WERI-Rb-1 (cell line): ENCODE measurements around the gene ACTN1.

Experiments used
- DNase-seq: peaks from one replicate; pipeline ENCODE4 v3.0.0-alpha.2; 2020
- H3K27ac ChIP-seq: fragments of 250-450 bp; sonication (Bioruptor Pico); 2 replicates; pipeline ENCODE4 v1.5.1; 2020; ENCODE audit warnings: mild to moderate bottlenecking, moderate library complexity
- H3K27me3 ChIP-seq: fragments of 250-450 bp; sonication (Bioruptor Pico); 2 replicates; pipeline ENCODE4 v1.5.1; 2021; ENCODE audit warnings: mild to moderate bottlenecking, low read depth, moderate library complexity; ENCODE audit not compliant: insufficient read depth, severe bottlenecking
- H3K36me3 ChIP-seq: fragments of 250-450 bp; sonication (Bioruptor Pico); 2 replicates; pipeline ENCODE4 v1.5.1; 2020; ENCODE audit warnings: mild to moderate bottlenecking, moderate library complexity
- H3K4me3 ChIP-seq: 2 replicates; pipeline ENCODE4 v1.5.1; 2011; ENCODE audit warnings: low read depth, mild to moderate bottlenecking, control low read depth, low read length
- H3K9me3 ChIP-seq: fragments of 250-450 bp; sonication (Bioruptor Pico); 2 replicates; pipeline ENCODE4 v1.5.1; 2021; ENCODE audit warnings: mild to moderate bottlenecking, moderate library complexity; ENCODE audit not compliant: severe bottlenecking
- CTCF ChIP-seq: IDR thresholded peaks from 2 replicates; pipeline ENCODE4 v1.5.1; 2011; ENCODE audit warnings: low read depth, mild to moderate bottlenecking, control low read depth, inconsistent platforms, low read length

The ACTN1 gene

DNA sequence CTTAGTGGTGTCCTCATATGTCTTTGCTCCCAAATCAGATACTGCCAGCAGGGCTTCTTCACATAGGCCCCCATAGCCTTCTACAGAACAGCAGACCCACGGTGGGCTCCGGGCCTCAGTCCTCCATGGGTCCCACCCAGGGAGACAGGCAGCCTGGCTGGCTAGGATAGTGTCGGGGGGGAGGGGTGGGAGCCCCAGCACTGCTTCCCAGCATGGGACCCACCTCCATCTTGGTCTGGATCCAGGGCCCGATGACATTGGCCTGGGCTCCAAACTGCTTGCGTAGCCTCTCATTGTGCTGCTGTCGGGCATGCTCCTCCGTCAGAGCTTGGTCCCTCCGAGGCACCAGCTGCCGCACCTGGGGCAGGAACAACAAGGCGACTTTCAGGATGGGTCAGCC lies 96.9 kb downstream of the ACTN1 start:
- TF ChIP-seq CTCF: no peak
- Histone ChIP-seq H3K4me3 (no peak overlapping the region), H3K36me3 (peaks cover 7% of the 10 kb centered on the region), H3K27ac (no peak overlapping the region), H3K9me3 (no peaks in the 10 kb centered on the region), H3K27me3 (no peaks in the 10 kb centered on the region)
- no peak for DNase-seq

GRCh38 chr14:68881396-68881795 lies 97.7 kb downstream of the ACTN1 start:
- no peak overlapping the region for H3K27ac ChIP-seq
- TF ChIP-seq CTCF: no peak
- no peaks in the 10 kb centered on the region for H3K9me3 ChIP-seq
- H3K27me3 ChIP-seq: no peaks in the 10 kb centered on the region
- H3K4me3 ChIP-seq: no peak overlapping the region
- DNase-seq: no peak
- peaks cover 7% of the 10 kb centered on the region for H3K36me3 ChIP-seq

- H3K9me3 ChIP-seq: no peaks in the 10 kb centered on the region
- no peak for TF ChIP-seq CTCF
- no peak overlapping the region for H3K4me3 ChIP-seq
- H3K27me3 ChIP-seq: no peaks in the 10 kb centered on the region
- H3K36me3 ChIP-seq: peaks cover 7% of the 10 kb centered on the region
- H3K27ac ChIP-seq: no peak overlapping the region
- no peak for DNase-seq
Observed at GRCh38 chr14:68880581-68881105, 98.5 kb downstream of the ACTN1 start.

DNA sequence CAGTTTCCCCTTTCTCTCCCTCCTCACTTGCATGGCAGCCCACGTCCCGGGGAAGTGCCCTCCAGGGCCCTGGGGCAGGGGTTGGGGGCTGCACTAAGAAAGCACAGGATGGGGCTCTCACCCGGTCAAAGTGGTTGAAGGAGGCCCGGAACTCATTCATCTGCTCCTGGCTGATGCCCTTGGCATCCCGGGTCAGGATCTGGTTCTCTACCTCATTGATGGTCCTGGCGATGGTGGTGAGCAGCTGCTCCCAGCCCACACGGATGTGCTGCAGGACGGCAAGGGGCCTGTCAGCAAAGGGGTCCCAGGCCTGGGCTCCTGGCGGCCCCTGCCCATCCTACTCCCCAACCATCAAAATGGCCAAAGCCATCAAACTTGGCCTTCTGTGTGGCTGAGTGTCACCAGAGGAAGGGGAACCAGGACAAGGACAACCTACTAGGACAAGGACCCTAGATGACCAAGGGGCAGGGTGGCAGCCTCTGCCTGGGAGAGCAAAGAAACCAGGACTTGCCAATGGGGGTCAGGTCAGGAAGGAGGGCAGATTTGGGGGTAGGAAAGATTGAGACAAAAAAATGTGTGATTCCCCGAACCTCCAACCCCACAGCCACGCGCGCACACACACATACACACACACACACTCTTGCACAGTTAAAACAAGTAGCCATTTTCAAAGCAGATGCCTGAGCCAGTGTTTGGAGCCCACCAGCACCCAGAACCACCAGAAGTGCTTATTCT lies 99.1 kb downstream of the ACTN1 start:
- Histone ChIP-seq H3K27me3 (no peaks in the 10 kb centered on the region), H3K9me3 (no peaks in the 10 kb centered on the region), H3K36me3 (peaks cover 7% of the 10 kb centered on the region), H3K27ac (no peak overlapping the region), H3K4me3 (no peak overlapping the region)
- no peak for DNase-seq
- no peak for TF ChIP-seq CTCF

DNA sequence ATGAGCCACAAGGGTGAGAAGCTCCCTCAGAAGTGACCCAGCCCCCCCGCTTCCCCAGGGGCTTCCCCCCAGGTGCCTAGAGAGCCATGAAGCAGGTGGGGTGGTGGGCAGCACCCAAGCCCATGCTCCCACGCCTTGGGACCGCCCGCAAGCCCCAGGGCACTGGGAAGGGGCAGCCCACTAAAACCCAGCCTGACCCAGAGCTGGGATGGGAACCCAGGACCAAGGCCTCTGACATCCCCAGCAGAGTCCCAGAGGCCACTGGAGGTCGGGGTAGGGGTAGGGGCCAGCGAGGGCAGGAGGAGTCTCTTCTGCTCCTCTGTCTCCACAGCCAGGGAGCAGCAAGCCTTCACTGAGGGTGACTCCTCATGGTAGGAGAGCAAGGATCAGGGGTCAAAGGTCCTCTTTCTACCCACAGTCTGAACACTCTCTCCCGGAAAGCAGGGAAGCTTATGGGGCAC lies 99.8 kb downstream of the ACTN1 start:
- no peak for TF ChIP-seq CTCF
- DNase-seq: no peak
- Histone ChIP-seq H3K4me3 (no peak overlapping the region), H3K9me3 (no peaks in the 10 kb centered on the region), H3K27ac (no peak overlapping the region), H3K36me3 (peaks cover 7% of the 10 kb centered on the region), H3K27me3 (no peaks in the 10 kb centered on the region)
